Measurements from ENCODE around the gene BACE1-AS.

BACE1-AS gene

GRCh38 chr11:117327567-117328374 lies 36.6 kb downstream of the BACE1-AS start, which contains the start of gene CEP164:
Gene CEP164, plus strand, starts transcription at chr11:117327854. Its CDS starts 10,733 bp downstream, at chr11:117338587.
- peak; percentile 94 for DNase-seq

- DNase-seq = no peak
These were observed 37.3 kb downstream of the BACE1-AS start for GRCh38 chr11:117328375-117329010.

- no peak for DNase-seq
These were observed 41.7 kb downstream of the BACE1-AS start for GRCh38 chr11:117332843-117333242.

- DNase-seq = no peak
These were observed 42.8 kb downstream of the BACE1-AS start for GRCh38 chr11:117333917-117334316.

- no peak for DNase-seq
These were observed 43.8 kb downstream of the BACE1-AS start for GRCh38 chr11:117334896-117335295.

- no peak for DNase-seq
These were observed 44.3 kb downstream of the BACE1-AS start for GRCh38 chr11:117335399-117335798.

GRCh38 chr11:117337076-117337475 lies 45.9 kb downstream of the BACE1-AS start:
- DNase-seq = no peak

Measured in SHP77 treated with DMSO at 0.1 percent for 48 hours (cell line).